Effector CD4-positive, alpha-beta T cell (primary cell): Measurements from ENCODE around the gene ESF1.
A peak's percentile ranks its signal among the peaks of the same experiment; 100 is the strongest.

Experiments used
- DNase-seq: peaks from one replicate; pipeline ENCODE4 v3.0.0-alpha.2; 2020
- total RNA-seq: gene quantifications from one replicate; lab custom pipeline; 2026; lab: John Stamatoyannopoulos, UW

Gene ESF1
- 32.1 reads per million, percentile 58 among the genes with 10 or more reads in this experiment for total RNA-seq

GRCh38 chr20:13784893-13785715, at the start of gene ESF1, which contains the start of gene NDUFAF5:
TSS of gene ESF1 (minus strand) at chr20:13784919. CDS start at chr20:13783140, 1,779 bp downstream.
TSS of gene NDUFAF5 (plus strand) at chr20:13785028. CDS start at chr20:13785069, 41 bp downstream.
- peak; percentile 87 for DNase-seq

- DNase-seq: no peak
Measured at GRCh38 chr20:13831476-13831875, 46.8 kb upstream of the ESF1 start.

- DNase-seq: no peak
Measured at GRCh38 chr20:13825465-13825864, 40.7 kb upstream of the ESF1 start.

- DNase-seq: no peak
Measured at GRCh38 chr20:13824459-13824858, 39.7 kb upstream of the ESF1 start.

GRCh38 chr20:13822459-13822858, 37.7 kb upstream of the ESF1 start:
- DNase-seq: no peak

- DNase-seq: no peak
Measured at GRCh38 chr20:13821876-13822275, 37.2 kb upstream of the ESF1 start.

- no peak for DNase-seq
Measured at GRCh38 chr20:13819885-13820645, 35.3 kb upstream of the ESF1 start.

GRCh38 chr20:13817342-13817741, 32.6 kb upstream of the ESF1 start:
- DNase-seq: no peak

GRCh38 chr20:13816757-13817156, 32.0 kb upstream of the ESF1 start:
- DNase-seq: no peak

GRCh38 chr20:13814672-13815071, 30.0 kb upstream of the ESF1 start:
- DNase-seq: no peak

- DNase-seq: no peak
Measured at GRCh38 chr20:13813910-13814309, 29.2 kb upstream of the ESF1 start.

GRCh38 chr20:13810446-13810845, 25.7 kb upstream of the ESF1 start:
- DNase-seq: no peak

- DNase-seq: no peak
Measured at GRCh38 chr20:13809855-13810254, 25.1 kb upstream of the ESF1 start.

GRCh38 chr20:13809373-13809772, 24.7 kb upstream of the ESF1 start:
- DNase-seq: no peak

- DNase-seq: no peak
Measured at GRCh38 chr20:13800728-13801134, 16.0 kb upstream of the ESF1 start.

GRCh38 chr20:13799974-13800373, 15.3 kb upstream of the ESF1 start:
- no peak for DNase-seq

- no peak for DNase-seq
Measured at GRCh38 chr20:13799040-13799439, 14.3 kb upstream of the ESF1 start.

GRCh38 chr20:13794667-13795066, 9.9 kb upstream of the ESF1 start:
- no peak for DNase-seq

GRCh38 chr20:13793001-13793400, 8.3 kb upstream of the ESF1 start:
- no peak for DNase-seq

GRCh38 chr20:13791540-13792459, 7.1 kb upstream of the ESF1 start:
- DNase-seq: no peak

GRCh38 chr20:13790708-13791107, 6.0 kb upstream of the ESF1 start:
- DNase-seq: no peak

GRCh38 chr20:13788167-13788834, 3.6 kb upstream of the ESF1 start:
- DNase-seq: peak; percentile 12
